Peyer's patch (tissue), 4 donors: ENCODE data around the gene HLA-A.

Experiments used
- POLR2A ChIP-seq, 2 donors: fragments of 450-650 bp; IDR thresholded peaks; one replicate each; pipeline ENCODE4 v1.5.1; 2017; ENCODE audit warnings: antibody characterized with exemption in 2 of 2, mild to moderate bottlenecking in 2 of 2, moderate library complexity in 2 of 2
- TF ChIP-seq, protein P1 (sequence below), 6 experiments: fragments of 450-650 bp in 4 of 6; fragments of 200-600 bp in 2 of 6; sonication (generic) in 1 of 6; IDR thresholded peaks; one replicate each; pipeline ENCODE4 v1.5.1; 2017 to 2019; ENCODE audit warnings: antibody characterized with exemption in 6 of 6, mild to moderate bottlenecking in 3 of 6, moderate library complexity in 1 of 6

DNA sequence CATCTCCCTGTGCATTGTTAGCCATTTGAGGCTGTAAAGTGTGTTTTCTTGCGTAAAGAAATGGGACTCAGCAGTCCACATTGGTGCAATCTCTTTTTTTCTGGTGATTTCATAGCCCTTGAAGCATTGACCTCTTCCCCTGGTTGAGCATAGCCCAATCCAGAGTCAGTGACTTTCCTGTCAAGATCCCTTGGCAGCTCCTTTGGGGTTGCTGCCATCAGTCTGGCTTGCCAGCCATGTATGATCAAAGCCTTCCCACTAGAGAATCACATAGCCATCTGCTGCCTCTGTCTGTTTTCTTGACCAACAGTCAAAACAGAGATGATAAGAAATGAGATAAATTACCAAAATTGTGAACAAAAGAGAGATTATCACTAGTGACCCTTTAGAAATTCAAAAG is 19.6 kb downstream of the HLA-A start:
- TF ChIP-seq, protein P1, sequence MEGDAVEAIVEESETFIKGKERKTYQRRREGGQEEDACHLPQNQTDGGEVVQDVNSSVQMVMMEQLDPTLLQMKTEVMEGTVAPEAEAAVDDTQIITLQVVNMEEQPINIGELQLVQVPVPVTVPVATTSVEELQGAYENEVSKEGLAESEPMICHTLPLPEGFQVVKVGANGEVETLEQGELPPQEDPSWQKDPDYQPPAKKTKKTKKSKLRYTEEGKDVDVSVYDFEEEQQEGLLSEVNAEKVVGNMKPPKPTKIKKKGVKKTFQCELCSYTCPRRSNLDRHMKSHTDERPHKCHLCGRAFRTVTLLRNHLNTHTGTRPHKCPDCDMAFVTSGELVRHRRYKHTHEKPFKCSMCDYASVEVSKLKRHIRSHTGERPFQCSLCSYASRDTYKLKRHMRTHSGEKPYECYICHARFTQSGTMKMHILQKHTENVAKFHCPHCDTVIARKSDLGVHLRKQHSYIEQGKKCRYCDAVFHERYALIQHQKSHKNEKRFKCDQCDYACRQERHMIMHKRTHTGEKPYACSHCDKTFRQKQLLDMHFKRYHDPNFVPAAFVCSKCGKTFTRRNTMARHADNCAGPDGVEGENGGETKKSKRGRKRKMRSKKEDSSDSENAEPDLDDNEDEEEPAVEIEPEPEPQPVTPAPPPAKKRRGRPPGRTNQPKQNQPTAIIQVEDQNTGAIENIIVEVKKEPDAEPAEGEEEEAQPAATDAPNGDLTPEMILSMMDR (IDR thresholded peaks at IDR 0.05), result no peak
- TF ChIP-seq POLR2A (IDR thresholded peaks at IDR 0.05), result no peak
